ENCODE data around the gene SNRNP27.
"Not testable (repeated sequence)": the region's sequence is repeated elsewhere in the genome, so short reads cannot be mapped to it uniquely, and the experiment has no call there.

The SNRNP27 gene

GRCh38 chr2:69848186-69848790 is 45.5 kb upstream of the SNRNP27 start:
- no peak for TF ChIP-seq CTCF (IDR thresholded peaks at IDR 0.05; ENCODE audit: low read depth, low read length)
- Histone ChIP-seq H3K36me3 (peaks cover 67% of the 10 kb centered on the region), H3K27ac (no peak overlapping the region)

GRCh38 chr2:69858261-69858660 is 35.5 kb upstream of the SNRNP27 start:
- Histone ChIP-seq H3K27ac (no peak overlapping the region), H3K4me3 (ENCODE audit: low read depth, low read length) (no peak overlapping the region), H3K9me3 (ENCODE audit: severe bottlenecking) (no peaks in the 10 kb centered on the region), H3K27me3 (ENCODE audit: insufficient read depth, low read depth, severe bottlenecking) (no peaks in the 10 kb centered on the region), H3K36me3 (peaks cover 4% of the 10 kb centered on the region)
- TF ChIP-seq CTCF (IDR thresholded peaks at IDR 0.05; ENCODE audit: low read depth, low read length): no peak
- no peak for DNase-seq

More at GRCh38 chr2:69848186-69848790, 45.5 kb upstream of the SNRNP27 start:
- Histone ChIP-seq H3K9me3 (ENCODE audit: severe bottlenecking) (no peaks in the 10 kb centered on the region), H3K27me3 (ENCODE audit: insufficient read depth, low read depth, severe bottlenecking) (no peaks in the 10 kb centered on the region), H3K4me3 (ENCODE audit: low read depth, low read length) (no peak overlapping the region)
- DNase-seq: no peak

GRCh38 chr2:69863298-69863697 is 30.5 kb upstream of the SNRNP27 start:
- H3K36me3 ChIP-seq: peaks cover 38% of the 10 kb centered on the region
- H3K27me3 ChIP-seq (ENCODE audit: insufficient read depth, low read depth, severe bottlenecking): no peaks in the 10 kb centered on the region
- no peaks in the 10 kb centered on the region for H3K9me3 ChIP-seq (ENCODE audit: severe bottlenecking)
- H3K27ac ChIP-seq: no peak overlapping the region
- no peak overlapping the region for H3K4me3 ChIP-seq (ENCODE audit: low read depth, low read length)
- no peak for DNase-seq
- TF ChIP-seq CTCF (IDR thresholded peaks at IDR 0.05; ENCODE audit: low read depth, low read length): no peak

GRCh38 chr2:69888451-69888850 is 5.3 kb upstream of the SNRNP27 start:
- no peaks in the 10 kb centered on the region for H3K27me3 ChIP-seq (ENCODE audit: insufficient read depth, low read depth, severe bottlenecking)
- TF ChIP-seq CTCF (IDR thresholded peaks at IDR 0.05; ENCODE audit: low read depth, low read length): no peak
- no peaks in the 10 kb centered on the region for H3K36me3 ChIP-seq
- no peak overlapping the region for H3K27ac ChIP-seq
- H3K4me3 ChIP-seq (ENCODE audit: low read depth, low read length): no peak overlapping the region
- DNase-seq: no peak
- H3K9me3 ChIP-seq (ENCODE audit: severe bottlenecking): peaks cover 11% of the 10 kb centered on the region

- no peaks in the 10 kb centered on the region for H3K27me3 ChIP-seq (ENCODE audit: insufficient read depth, low read depth, severe bottlenecking)
- H3K27ac ChIP-seq: no peak overlapping the region
- no peak for DNase-seq
- H3K4me3 ChIP-seq (ENCODE audit: low read depth, low read length): no peak overlapping the region
- TF ChIP-seq CTCF (IDR thresholded peaks at IDR 0.05; ENCODE audit: low read depth, low read length): no peak
- H3K36me3 ChIP-seq: no peaks in the 10 kb centered on the region
- peaks cover 11% of the 10 kb centered on the region for H3K9me3 ChIP-seq (ENCODE audit: severe bottlenecking)
These were observed 4.5 kb upstream of the SNRNP27 start for GRCh38 chr2:69889302-69889701.

GRCh38 chr2:69890881-69891280 is 2.9 kb upstream of the SNRNP27 start:
- Histone ChIP-seq H3K27me3 (ENCODE audit: insufficient read depth, low read depth, severe bottlenecking) (no peaks in the 10 kb centered on the region), H3K4me3 (ENCODE audit: low read depth, low read length) (no peak overlapping the region), H3K36me3 (peaks cover 8% of the 10 kb centered on the region), H3K9me3 (ENCODE audit: severe bottlenecking) (peaks cover 11% of the 10 kb centered on the region), H3K27ac (no peak overlapping the region)
- no peak for DNase-seq
- TF ChIP-seq CTCF (IDR thresholded peaks at IDR 0.05; ENCODE audit: low read depth, low read length): no peak

GRCh38 chr2:69892838-69893424 is 825 bp upstream of the SNRNP27 start:
- H3K27me3 ChIP-seq (ENCODE audit: insufficient read depth, low read depth, severe bottlenecking); H3K4me3 ChIP-seq (ENCODE audit: low read depth, low read length); H3K27ac ChIP-seq: not testable (repeated sequence)
- DNase-seq: peak; percentile 23
- peaks cover 27% of the 10 kb centered on the region for H3K36me3 ChIP-seq
- peaks cover 11% of the 10 kb centered on the region for H3K9me3 ChIP-seq (ENCODE audit: severe bottlenecking)

GRCh38 chr2:69894737-69895136 is 981 bp downstream of the SNRNP27 start:
- not testable (repeated sequence) for H3K27ac ChIP-seq; H3K27me3 ChIP-seq (ENCODE audit: insufficient read depth, low read depth, severe bottlenecking); H3K9me3 ChIP-seq (ENCODE audit: severe bottlenecking); DNase-seq
- Histone ChIP-seq H3K36me3 (peaks cover 41% of the 10 kb centered on the region), H3K4me3 (ENCODE audit: low read depth, low read length) (peak overlapping the region; percentile 84)
